Ovary (tissue), 9 donors: Measurements from ENCODE around the gene CKAP5. TPM values are rescaled to one million over a fixed set of nuclear protein-coding genes. Genes with fewer than 3 reads are reported as not detected.

ENCODE experiments used
- DNase-seq, 5 donors: peaks; one replicate each; pipeline ENCODE4 v3.0.0-alpha.2; 2019 to 2020
- H3K27ac ChIP-seq, 2 donors: fragments of 200-600 bp; one replicate each; pipeline versions ENCODE4 v1.5.1 to v1.8.0; 2019 to 2022
- H3K27me3 ChIP-seq: fragments of 200-600 bp; one replicate; pipeline ENCODE4 v1.8.0; 2022
- H3K36me3 ChIP-seq: fragments of 200-600 bp; sonication (generic); one replicate; pipeline ENCODE4 v1.5.1; 2019
- H3K4me1 ChIP-seq: one replicate; pipeline ENCODE4 v1.8.1; 2013; ENCODE audit warnings: mild to moderate bottlenecking, moderate library complexity; ENCODE audit not compliant: insufficient read depth
- H3K4me3 ChIP-seq: fragments of 200-600 bp; sonication (generic); one replicate; pipeline ENCODE4 v1.5.1; 2017
- H3K9me3 ChIP-seq, 2 donors: fragments of 200-600 bp in 1 of 2; sonication (generic) in 1 of 2; one replicate each; pipeline versions ENCODE4 v1.5.1 to v1.8.1; 2013 to 2019; ENCODE audit warnings: mild to moderate bottlenecking in 1 of 2, moderate library complexity in 1 of 2
- EP300 ChIP-seq: sonication (generic); formaldehyde crosslinking; IDR thresholded peaks from one replicate; pipeline ENCODE4 v1.6.1; 2017; ENCODE audit warnings: antibody characterized with exemption
- POLR2A ChIP-seq: fragments of 450-650 bp; IDR thresholded peaks from one replicate; pipeline ENCODE4 v1.6.1; 2017; ENCODE audit warnings: antibody characterized with exemption, mild to moderate bottlenecking, moderate library complexity
- WGBS, 3 donors: extraction: QIAGEN DNeasy Blood & Tissue Kit in 1 of 3; methylation state at CpG; one replicate each; pipeline versions ENCODE4 v1.1.5 to v1.1.7; 2013 to 2017; 5-methylcytosine and 5-hydroxymethylcytosine counted together
- intact Hi-C, 4 donors: fragments of 100-400 bp; cut with DNase I; formaldehyde crosslinking; loops; one replicate each; pipeline versions ENCODE4 v1.11.0 to v1.15.1; 2022 to 2023
- polyA plus RNA-seq, 2 donors: library from polyadenylated mRNA; stranded (reverse); fragments of 200-250 nt in 1 of 2; fragments of 350-450 nt in 1 of 2; fragmentation: Illumina TruSeq in 1 of 2; extraction: RNeasy Lipid Tissue Mini Kit (QIAGEN cat#74804) in 1 of 2; gene quantifications; one replicate each; pipeline ENCODE4 v1.2.3, GENCODE V29; 2013 to 2014
- total RNA-seq, 7 donors: library from RNA; depleted of rRNA in 2 of 7; stranded (reverse); fragments of >200 nt in 2 of 7; fragmentation: NEBNext Ultra II Directional in 3 of 7; extraction: Animal tissue kit (Norgen Biotek cat#: 25700) in 3 of 7; gene quantifications; one replicate each; pipeline versions ENCODE4 v1.1.0 to v1.2.4, GENCODE V29; 2016 to 2023
- TF ChIP-seq, protein P1 (sequence below), 3 donors: fragments of 450-650 bp in 2 of 3; fragments of 200-600 bp in 1 of 3; IDR thresholded peaks; one replicate each; pipeline versions ENCODE4 v1.5.1 to v1.8.0; 2016 to 2022; ENCODE audit warnings: antibody characterized with exemption in 3 of 3, mild to moderate bottlenecking in 1 of 3
- donor health status: DM: no; HTN: no; CAD: no; lungs with moderate emphysema.
- donor health status: DM: no; HTN: no; CAD: no.
- donor health status: Bipolar disorder and iron deficiency.
- donor health status: DM: yes; HTN: yes; CAD: no.
- donor health status: DM: no; HTN: no; CAD: no.
- donor health status: DM: yes; HTN: yes; CAD: no.

The CKAP5 gene
- total and polyA plus RNA-seq, 9 donors, result 25.8 to 110 (median 91.5) TPM

DNA sequence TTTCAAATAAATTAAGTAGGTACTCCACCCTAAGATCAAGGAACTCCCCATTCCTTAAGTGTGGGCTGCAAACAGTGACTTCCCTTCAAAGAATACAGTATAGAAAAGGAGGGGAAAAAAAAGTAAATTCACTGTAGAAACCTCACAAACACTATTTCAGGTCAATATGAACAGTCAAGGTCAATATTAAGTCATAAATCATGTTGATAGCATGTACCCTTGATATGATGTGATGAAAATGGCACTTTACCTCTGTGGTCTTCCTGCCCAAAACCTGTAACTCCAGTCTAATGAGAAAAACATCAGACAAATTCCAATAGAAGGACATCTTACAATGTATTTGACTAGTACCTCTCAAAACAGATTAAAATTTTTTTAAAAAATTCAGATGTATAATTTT lies 8.2 kb downstream of the CKAP5 start:
- H3K27ac ChIP-seq, result no peak overlapping the region
- no peak for TF ChIP-seq POLR2A
- TF ChIP-seq, protein P1, sequence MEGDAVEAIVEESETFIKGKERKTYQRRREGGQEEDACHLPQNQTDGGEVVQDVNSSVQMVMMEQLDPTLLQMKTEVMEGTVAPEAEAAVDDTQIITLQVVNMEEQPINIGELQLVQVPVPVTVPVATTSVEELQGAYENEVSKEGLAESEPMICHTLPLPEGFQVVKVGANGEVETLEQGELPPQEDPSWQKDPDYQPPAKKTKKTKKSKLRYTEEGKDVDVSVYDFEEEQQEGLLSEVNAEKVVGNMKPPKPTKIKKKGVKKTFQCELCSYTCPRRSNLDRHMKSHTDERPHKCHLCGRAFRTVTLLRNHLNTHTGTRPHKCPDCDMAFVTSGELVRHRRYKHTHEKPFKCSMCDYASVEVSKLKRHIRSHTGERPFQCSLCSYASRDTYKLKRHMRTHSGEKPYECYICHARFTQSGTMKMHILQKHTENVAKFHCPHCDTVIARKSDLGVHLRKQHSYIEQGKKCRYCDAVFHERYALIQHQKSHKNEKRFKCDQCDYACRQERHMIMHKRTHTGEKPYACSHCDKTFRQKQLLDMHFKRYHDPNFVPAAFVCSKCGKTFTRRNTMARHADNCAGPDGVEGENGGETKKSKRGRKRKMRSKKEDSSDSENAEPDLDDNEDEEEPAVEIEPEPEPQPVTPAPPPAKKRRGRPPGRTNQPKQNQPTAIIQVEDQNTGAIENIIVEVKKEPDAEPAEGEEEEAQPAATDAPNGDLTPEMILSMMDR (IDR thresholded peaks at IDR 0.05), result no peak
- TF ChIP-seq EP300, result no peak
- H3K4me1 ChIP-seq, result peaks cover 2% of the 10 kb centered on the region
- H3K9me3 ChIP-seq, result no peaks in the 10 kb centered on the region
- intact Hi-C loops, result no loop called here
- H3K36me3 ChIP-seq, result no peaks in the 10 kb centered on the region
- no peak for DNase-seq
- no peak overlapping the region for H3K4me3 ChIP-seq
- no peaks in the 10 kb centered on the region for H3K27me3 ChIP-seq

DNA sequence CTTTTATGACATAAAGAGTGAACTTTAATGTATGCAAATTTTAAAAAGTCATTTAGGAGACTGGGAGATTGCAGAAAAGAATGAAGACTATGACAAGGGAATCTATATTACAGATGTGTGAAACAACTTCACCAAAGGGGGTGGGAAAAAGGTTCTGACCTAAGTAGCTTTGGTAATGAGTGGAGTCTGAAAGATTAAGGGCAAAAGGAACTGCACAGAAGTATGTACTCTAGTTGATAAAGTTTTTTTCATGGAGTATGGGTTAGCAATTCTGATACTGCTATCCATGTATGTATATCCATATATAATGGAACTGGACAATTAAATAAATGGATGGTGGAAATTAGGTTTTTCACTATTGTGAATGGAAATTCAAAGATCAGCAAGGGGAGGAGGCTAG lies 9.2 kb downstream of the CKAP5 start:
- no peak for DNase-seq

DNA sequence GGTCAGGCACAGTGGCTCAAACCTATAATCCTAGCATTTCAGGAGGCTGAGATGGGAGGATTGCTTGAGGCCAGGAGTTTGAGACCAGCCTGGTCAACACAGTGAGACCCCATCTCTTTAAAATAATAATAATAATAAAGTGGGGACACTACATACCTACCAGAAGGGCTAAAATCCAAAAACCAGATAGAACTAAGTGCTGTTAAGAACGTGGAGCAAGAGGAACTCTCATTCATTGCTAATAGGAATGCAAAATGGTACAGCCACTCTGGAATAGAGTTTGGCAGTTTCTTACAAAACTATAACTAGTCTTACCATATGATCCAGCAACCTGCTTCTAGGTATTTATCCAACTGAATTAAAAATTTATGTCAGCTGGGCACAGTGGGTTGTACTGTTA lies 9.6 kb downstream of the CKAP5 start:
- H3K36me3 ChIP-seq, result no peaks in the 10 kb centered on the region
- H3K4me3 ChIP-seq, result no peak overlapping the region
- intact Hi-C loops, result no loop called here
- TF ChIP-seq EP300 (no peak), POLR2A (no peak)
- TF ChIP-seq, protein P1 (IDR thresholded peaks at IDR 0.05), result no peak
- H3K27me3 ChIP-seq, result no peaks in the 10 kb centered on the region
- H3K27ac ChIP-seq, result no peak overlapping the region
- no peak for DNase-seq
- WGBS, 3 donors, result 94 to 97% (median 95%) methylated on average over 1 of the region's 1 CpG
- peaks cover 1% of the 10 kb centered on the region for H3K4me1 ChIP-seq
- H3K9me3 ChIP-seq, result no peaks in the 10 kb centered on the region

More for the DNA sequence above, 9.2 kb downstream of the CKAP5 start:
- intact Hi-C loops, result no loop called here
- Histone ChIP-seq H3K27me3 (no peaks in the 10 kb centered on the region), H3K36me3 (no peaks in the 10 kb centered on the region), H3K4me3 (no peak overlapping the region), H3K4me1 (peaks cover 1% of the 10 kb centered on the region), H3K27ac (no peak overlapping the region), H3K9me3 (no peaks in the 10 kb centered on the region)
- TF ChIP-seq EP300 (no peak), POLR2A (no peak)
- TF ChIP-seq, protein P1 (IDR thresholded peaks at IDR 0.05), result no peak

DNA sequence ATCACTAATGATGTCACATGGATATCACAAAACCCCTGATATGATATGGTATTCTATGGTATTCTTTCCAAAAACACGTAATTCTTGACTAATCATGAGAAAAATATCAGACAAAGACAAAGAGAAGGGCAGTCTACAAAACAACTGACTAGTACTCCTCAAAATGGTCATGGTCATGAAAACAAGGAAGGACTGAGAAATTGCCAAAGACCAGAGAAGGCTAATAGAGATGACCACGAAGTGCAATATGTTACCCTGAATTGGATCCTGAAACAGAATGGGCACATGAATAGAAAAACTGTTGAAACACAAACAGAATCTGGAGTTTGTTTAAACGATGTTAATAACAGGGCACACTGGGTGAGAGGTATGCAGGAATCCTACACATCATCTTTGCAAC lies 10.2 kb downstream of the CKAP5 start:
- TF ChIP-seq EP300 (no peak), POLR2A (no peak)
- TF ChIP-seq, protein P1 (IDR thresholded peaks at IDR 0.05), result no peak
- Histone ChIP-seq H3K9me3 (no peaks in the 10 kb centered on the region), H3K27ac (no peak overlapping the region), H3K36me3 (no peaks in the 10 kb centered on the region), H3K4me3 (no peak overlapping the region), H3K4me1 (peaks cover 1% of the 10 kb centered on the region), H3K27me3 (no peaks in the 10 kb centered on the region)
- no peak for DNase-seq
- intact Hi-C loops, result no loop called here
- 57 to 63% (median 57%) methylated on average over 3 of the region's 3 CpGs for WGBS, 3 donors

DNA sequence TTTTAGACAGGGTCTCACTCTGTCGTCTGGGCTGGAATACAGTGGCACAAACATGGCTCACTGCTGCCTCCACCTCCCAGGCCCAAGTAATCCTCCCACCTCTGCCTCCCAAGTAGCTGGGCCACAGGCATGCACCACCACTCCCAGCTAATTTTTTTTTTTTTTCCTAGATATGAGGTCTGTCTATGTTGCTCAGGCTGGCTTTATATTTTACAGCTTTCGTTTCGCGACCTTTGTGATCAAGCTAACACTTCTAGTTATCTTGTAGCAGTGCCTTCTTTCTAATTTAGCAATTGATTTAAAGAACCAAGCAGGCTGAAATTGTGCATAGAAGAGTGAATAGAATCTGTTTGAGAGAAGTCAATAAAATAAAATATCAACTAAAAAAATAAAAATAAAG lies 11.3 kb downstream of the CKAP5 start:
- Histone ChIP-seq H3K4me1 (peaks cover 3% of the 10 kb centered on the region), H3K4me3 (no peak overlapping the region), H3K27me3 (no peaks in the 10 kb centered on the region), H3K36me3 (no peaks in the 10 kb centered on the region), H3K27ac (no peak overlapping the region), H3K9me3 (no peaks in the 10 kb centered on the region)
- no peak for DNase-seq
- WGBS, 3 donors, result 84 to 86% (median 84%) methylated on average over 4 of the region's 4 CpGs
- TF ChIP-seq, protein P1 (IDR thresholded peaks at IDR 0.05), result no peak
- TF ChIP-seq POLR2A (no peak), EP300 (no peak)
- intact Hi-C loops, result no loop called here
